ENCODE data around the gene SGSM1. TPM values are rescaled to one million over a fixed set of nuclear protein-coding genes. Genes with fewer than 3 reads are reported as not detected.

Gene SGSM1
- total and polyA plus RNA-seq, 2 donors (not counting 1 experiment from before 2014, with no cell fraction given) = not detected

GRCh38 chr22:24973872-24974271, 167.9 kb downstream of the SGSM1 start:
- no peak for TF ChIP-seq EZH2 (IDR thresholded peaks at IDR 0.05; ENCODE audit: low read length, missing control alignments)
- H3K4me2 ChIP-seq (ENCODE audit: extremely low read depth, insufficient read depth, low read length) = no peak overlapping the region
- DNase-seq (ENCODE audit: low read depth in 2 of 2) = no peak

GRCh38 chr22:24975125-24975640, 169.2 kb downstream of the SGSM1 start:
- TF ChIP-seq CTCF (conservative IDR thresholded peaks at IDR 0.05 in 1 of 2, IDR thresholded peaks at IDR 0.05 in 1 of 2; ENCODE audit: low read depth in 1 of 2, low read length in 2 of 2) (no peak), EZH2 (IDR thresholded peaks at IDR 0.05; ENCODE audit: low read length, missing control alignments) (no peak)
- Histone ChIP-seq H3K36me3 (ENCODE audit: control insufficient read depth, insufficient read depth, low read length) (no peaks in the 10 kb centered on the region), H3K4me1 (ENCODE audit: control insufficient read depth, extremely low read depth, insufficient read depth, low read length) (no peaks in the 10 kb centered on the region), H3K4me2 (ENCODE audit: extremely low read depth, insufficient read depth, low read length) (no peak overlapping the region), H3K9me3 (ENCODE audit: control insufficient read depth, insufficient read depth, low read depth, low read length) (no peaks in the 10 kb centered on the region), H4K20me1 (ENCODE audit: control insufficient read depth, extremely low read depth, insufficient read depth, low read length) (no peaks in the 10 kb centered on the region), H2AFZ (ENCODE audit: low read length) (no peak overlapping the region), H3K4me3 (replicated peaks in 1 of 4; ENCODE audit: control extremely low read depth in 1 of 4, insufficient read depth in 1 of 4, low read depth in 3 of 4, low read length in 4 of 4) (no peak overlapping the region), H3K27me3 (ENCODE audit: control insufficient read depth, insufficient read depth, low read length) (no peaks in the 10 kb centered on the region), H3K27ac (ENCODE audit: insufficient read depth, low read length) (no peak overlapping the region), H3K79me2 (ENCODE audit: control insufficient read depth, insufficient read depth, low read length) (no peaks in the 10 kb centered on the region), H3K9ac (ENCODE audit: insufficient read depth, low read length) (no peak overlapping the region)
- DNase-seq (ENCODE audit: low read depth in 2 of 2) = no peak

More at GRCh38 chr22:24973872-24974271, 167.9 kb downstream of the SGSM1 start:
- no peaks in the 10 kb centered on the region for H3K79me2 ChIP-seq (ENCODE audit: control insufficient read depth, insufficient read depth, low read length)
- no peaks in the 10 kb centered on the region for H3K36me3 ChIP-seq (ENCODE audit: control insufficient read depth, insufficient read depth, low read length)
- no peaks in the 10 kb centered on the region for H4K20me1 ChIP-seq (ENCODE audit: control insufficient read depth, extremely low read depth, insufficient read depth, low read length)
- H3K27me3 ChIP-seq (ENCODE audit: control insufficient read depth, insufficient read depth, low read length) = no peaks in the 10 kb centered on the region
- no peak overlapping the region for H3K4me3 ChIP-seq (replicated peaks in 1 of 4; ENCODE audit: control extremely low read depth in 1 of 4, insufficient read depth in 1 of 4, low read depth in 3 of 4, low read length in 4 of 4)
- H3K27ac ChIP-seq (ENCODE audit: insufficient read depth, low read length) = no peak overlapping the region
- no peaks in the 10 kb centered on the region for H3K4me1 ChIP-seq (ENCODE audit: control insufficient read depth, extremely low read depth, insufficient read depth, low read length)
- H3K9me3 ChIP-seq (ENCODE audit: control insufficient read depth, insufficient read depth, low read depth, low read length) = no peaks in the 10 kb centered on the region
- H2AFZ ChIP-seq (ENCODE audit: low read length) = no peak overlapping the region
- no peak overlapping the region for H3K9ac ChIP-seq (ENCODE audit: insufficient read depth, low read length)

GRCh38 chr22:24975813-24976341, 169.9 kb downstream of the SGSM1 start:
- no peaks in the 10 kb centered on the region for H3K79me2 ChIP-seq (ENCODE audit: control insufficient read depth, insufficient read depth, low read length)
- H3K27me3 ChIP-seq (ENCODE audit: control insufficient read depth, insufficient read depth, low read length) = no peaks in the 10 kb centered on the region
- H2AFZ ChIP-seq (ENCODE audit: low read length) = no peak overlapping the region
- no peaks in the 10 kb centered on the region for H3K36me3 ChIP-seq (ENCODE audit: control insufficient read depth, insufficient read depth, low read length)
- no peaks in the 10 kb centered on the region for H4K20me1 ChIP-seq (ENCODE audit: control insufficient read depth, extremely low read depth, insufficient read depth, low read length)
- TF ChIP-seq CTCF (conservative IDR thresholded peaks at IDR 0.05 in 1 of 2, IDR thresholded peaks at IDR 0.05 in 1 of 2; ENCODE audit: low read depth in 1 of 2, low read length in 2 of 2) = no peak
- no peak for TF ChIP-seq EZH2 (IDR thresholded peaks at IDR 0.05; ENCODE audit: low read length, missing control alignments)
- peak in 1 of 2 donors; percentile 44 for DNase-seq (ENCODE audit: low read depth in 2 of 2)
- no peaks in the 10 kb centered on the region for H3K9me3 ChIP-seq (ENCODE audit: control insufficient read depth, insufficient read depth, low read depth, low read length)
- H3K9ac ChIP-seq (ENCODE audit: insufficient read depth, low read length) = no peak overlapping the region
- no peak overlapping the region for H3K4me3 ChIP-seq (replicated peaks in 1 of 4; ENCODE audit: control extremely low read depth in 1 of 4, insufficient read depth in 1 of 4, low read depth in 3 of 4, low read length in 4 of 4)
- no peaks in the 10 kb centered on the region for H3K4me1 ChIP-seq (ENCODE audit: control insufficient read depth, extremely low read depth, insufficient read depth, low read length)
- H3K4me2 ChIP-seq (ENCODE audit: extremely low read depth, insufficient read depth, low read length) = no peak overlapping the region
- no peak overlapping the region for H3K27ac ChIP-seq (ENCODE audit: insufficient read depth, low read length)

All from fibroblast of lung (primary cell).